CD4-positive, alpha-beta T cell treated with Interleukin-6 at 100 ng/mL for 8 hours (primary cell): ENCODE results near the gene RETREG1.

Source experiments
- DNase-seq: peaks from one replicate; pipeline ENCODE4 v3.0.0-alpha.2; 2020; ENCODE audit warnings: mixed read lengths, low spot score

The RETREG1 gene

GRCh38 chr5:16521521-16522483 is 95.0 kb downstream of the RETREG1 start:
- DNase-seq, result no peak

- no peak for DNase-seq
These were observed 96.0 kb downstream of the RETREG1 start for GRCh38 chr5:16520841-16521240.

- DNase-seq, result no peak
These were observed 97.4 kb downstream of the RETREG1 start for GRCh38 chr5:16519435-16519834.

- DNase-seq, result no peak
These were observed 98.2 kb downstream of the RETREG1 start for GRCh38 chr5:16518606-16519005.

- no peak for DNase-seq
These were observed 101.3 kb downstream of the RETREG1 start for GRCh38 chr5:16515532-16515931.

- no peak for DNase-seq
These were observed 106.7 kb downstream of the RETREG1 start for GRCh38 chr5:16510098-16510497.

GRCh38 chr5:16508730-16509531 is 107.9 kb downstream of the RETREG1 start:
- DNase-seq, result no peak

GRCh38 chr5:16507716-16508115 is 109.1 kb downstream of the RETREG1 start:
- DNase-seq, result no peak

- no peak for DNase-seq
These were observed 110.9 kb downstream of the RETREG1 start for GRCh38 chr5:16505904-16506303.

GRCh38 chr5:16505140-16505891 is 111.5 kb downstream of the RETREG1 start:
- no peak for DNase-seq

- DNase-seq, result no peak
These were observed 112.2 kb downstream of the RETREG1 start for GRCh38 chr5:16504571-16504970.

- no peak for DNase-seq
These were observed 113.9 kb downstream of the RETREG1 start for GRCh38 chr5:16502866-16503265.

- no peak for DNase-seq
These were observed 116.8 kb downstream of the RETREG1 start for GRCh38 chr5:16500024-16500423.

- DNase-seq, result no peak
These were observed 119.3 kb downstream of the RETREG1 start for GRCh38 chr5:16497546-16497945.

GRCh38 chr5:16493261-16493660 is 123.5 kb downstream of the RETREG1 start:
- no peak for DNase-seq

- no peak for DNase-seq
These were observed 124.2 kb downstream of the RETREG1 start for GRCh38 chr5:16492398-16493140.

- no peak for DNase-seq
These were observed 125.9 kb downstream of the RETREG1 start for GRCh38 chr5:16490911-16491310.

- DNase-seq, result no peak
These were observed 127.4 kb downstream of the RETREG1 start for GRCh38 chr5:16489322-16489791.

- DNase-seq, result no peak
These were observed 129.3 kb downstream of the RETREG1 start for GRCh38 chr5:16487456-16487855.

GRCh38 chr5:16486711-16487111 is 130.1 kb downstream of the RETREG1 start:
- no peak for DNase-seq

- DNase-seq, result no peak
These were observed 131.1 kb downstream of the RETREG1 start for GRCh38 chr5:16485656-16486055.
